Stomach (tissue), 9 donors: Measurements from ENCODE around the gene RSU1. TPM values are rescaled to one million over a fixed set of nuclear protein-coding genes. Genes with fewer than 3 reads are reported as not detected.

Source experiments
- DNase-seq, 2 donors: peaks; one replicate each; pipeline versions ENCODE4 v3.0.0 to v3.0.0-alpha.2; 2013 to 2019
- H3K27ac ChIP-seq, 5 donors: fragments of 200-600 bp in 4 of 5; sonication (generic) in 4 of 5; one replicate each; pipeline ENCODE4 v1.5.1; 2013 to 2019; ENCODE audit warnings: mild to moderate bottlenecking in 1 of 5, moderate library complexity in 1 of 5
- H3K27me3 ChIP-seq, 3 donors: fragments of 200-600 bp; sonication (generic); one replicate each; pipeline ENCODE4 v1.5.1; 2017 to 2019; ENCODE audit warnings: mixed run types in 1 of 3
- H3K36me3 ChIP-seq, 4 donors: fragments of 200-600 bp; sonication (generic); 1 replicate in 3 of 4; 2 replicates in 1 of 4; pipeline ENCODE4 v1.5.1; 2016 to 2019
- H3K4me1 ChIP-seq, 4 donors: fragments of 200-600 bp; sonication (generic); one replicate each; pipeline ENCODE4 v1.5.1; 2016 to 2019
- H3K4me3 ChIP-seq, 4 donors: fragments of 200-600 bp; sonication (generic) in 3 of 4; one replicate each; pipeline ENCODE4 v1.5.1; 2016 to 2019; ENCODE audit warnings: mild to moderate bottlenecking in 1 of 4
- H3K9me3 ChIP-seq, 4 donors: fragments of 200-600 bp; sonication (generic); one replicate each; pipeline ENCODE4 v1.5.1; 2016 to 2019
- EP300 ChIP-seq: sonication (generic); formaldehyde crosslinking; IDR thresholded peaks from one replicate; pipeline ENCODE4 v1.6.1; 2017; ENCODE audit warnings: antibody characterized with exemption
- POLR2A ChIP-seq, 4 donors: fragments of 450-650 bp; IDR thresholded peaks; one replicate each; pipeline ENCODE4 v1.6.1; 2016; ENCODE audit warnings: antibody characterized with exemption in 4 of 4, control low read depth in 2 of 4, mild to moderate bottlenecking in 1 of 4, moderate library complexity in 1 of 4
- POLR2AphosphoS5 ChIP-seq, 3 donors: sonication (generic); formaldehyde crosslinking; IDR thresholded peaks; one replicate each; pipeline ENCODE4 v1.6.1; 2016; ENCODE audit warnings: antibody characterized with exemption in 3 of 3
- WGBS, 5 donors: extraction: QIAGEN DNeasy Blood & Tissue Kit in 3 of 5; methylation state at CpG; one replicate each; pipeline versions ENCODE4 v1.1.5 to v1.1.7; 2013 to 2018; 5-methylcytosine and 5-hydroxymethylcytosine counted together
- intact Hi-C: fragments of 100-400 bp; cut with DNase I; formaldehyde crosslinking; loops from one replicate; pipeline ENCODE4 v1.15.1; 2023; ENCODE audit warnings: low total_unique reads
- polyA plus RNA-seq, 3 donors: library from polyadenylated mRNA; stranded (reverse); fragments of 200-250 nt; gene quantifications; one replicate each; pipeline ENCODE4 v1.2.3, GENCODE V29; 2013
- total RNA-seq, 5 donors: library from RNA; depleted of rRNA; stranded (reverse); fragments of >200 nt; gene quantifications; one replicate each; pipeline versions ENCODE4 v1.1.0 to v1.2.3, GENCODE V29; 2014 to 2016
- TF ChIP-seq, protein P1 (sequence below), 7 experiments: fragments of 450-650 bp in 4 of 7; fragments of 200-600 bp in 3 of 7; sonication (generic) in 3 of 7; IDR thresholded peaks; one replicate each; pipeline ENCODE4 v1.5.1; 2016 to 2019; ENCODE audit warnings: antibody characterized with exemption in 7 of 7, control low read depth in 2 of 7, mild to moderate bottlenecking in 1 of 7
- donor health status: healthy with polysubstance abuse.
- donor health status: Bipolar disorder and iron deficiency.
- donor health status: healthy.

RSU1 gene
- total and polyA plus RNA-seq, 8 donors, result 8.7 to 43.8 (median 40.4) TPM

DNA sequence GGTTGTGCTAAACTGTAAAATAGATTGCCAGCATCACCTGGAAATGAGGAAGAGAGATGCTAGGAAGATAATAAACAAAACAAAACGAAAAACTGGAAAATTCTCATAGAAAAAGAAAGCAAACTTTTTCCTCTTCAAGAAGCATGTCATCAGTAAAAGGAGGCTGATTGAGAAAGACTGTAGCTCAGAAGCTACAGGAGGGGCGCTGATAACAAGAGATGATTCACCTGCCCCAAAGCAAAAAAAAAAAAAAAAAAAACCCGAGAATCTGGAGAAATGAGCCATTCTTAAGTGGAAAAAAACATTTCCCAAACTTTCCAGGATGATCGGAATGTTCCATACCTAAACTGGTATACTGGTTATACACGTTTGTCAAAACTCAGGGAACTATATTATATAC is 165.1 kb downstream of the RSU1 start:
- intact Hi-C loops, result no loop called here
- no peaks in the 10 kb centered on the region for H3K9me3 ChIP-seq
- 82 to 92% (median 86%) methylated on average over 5 of the region's 5 CpGs for WGBS, 5 donors
- DNase-seq, result no peak
- no peak overlapping the region for H3K4me3 ChIP-seq
- no peak overlapping the region for H3K27ac ChIP-seq
- no peaks in the 10 kb centered on the region for H3K27me3 ChIP-seq
- peaks cover 0 to 6% (median 0%) of the 10 kb centered on the region in 4 donors for H3K4me1 ChIP-seq
- TF ChIP-seq, protein P1, sequence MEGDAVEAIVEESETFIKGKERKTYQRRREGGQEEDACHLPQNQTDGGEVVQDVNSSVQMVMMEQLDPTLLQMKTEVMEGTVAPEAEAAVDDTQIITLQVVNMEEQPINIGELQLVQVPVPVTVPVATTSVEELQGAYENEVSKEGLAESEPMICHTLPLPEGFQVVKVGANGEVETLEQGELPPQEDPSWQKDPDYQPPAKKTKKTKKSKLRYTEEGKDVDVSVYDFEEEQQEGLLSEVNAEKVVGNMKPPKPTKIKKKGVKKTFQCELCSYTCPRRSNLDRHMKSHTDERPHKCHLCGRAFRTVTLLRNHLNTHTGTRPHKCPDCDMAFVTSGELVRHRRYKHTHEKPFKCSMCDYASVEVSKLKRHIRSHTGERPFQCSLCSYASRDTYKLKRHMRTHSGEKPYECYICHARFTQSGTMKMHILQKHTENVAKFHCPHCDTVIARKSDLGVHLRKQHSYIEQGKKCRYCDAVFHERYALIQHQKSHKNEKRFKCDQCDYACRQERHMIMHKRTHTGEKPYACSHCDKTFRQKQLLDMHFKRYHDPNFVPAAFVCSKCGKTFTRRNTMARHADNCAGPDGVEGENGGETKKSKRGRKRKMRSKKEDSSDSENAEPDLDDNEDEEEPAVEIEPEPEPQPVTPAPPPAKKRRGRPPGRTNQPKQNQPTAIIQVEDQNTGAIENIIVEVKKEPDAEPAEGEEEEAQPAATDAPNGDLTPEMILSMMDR (IDR thresholded peaks at IDR 0.05), result no peak
- TF ChIP-seq POLR2AphosphoS5 (IDR thresholded peaks at IDR 0.05) (no peak), POLR2A (IDR thresholded peaks at IDR 0.05) (no peak), EP300 (no peak)
- no peaks in the 10 kb centered on the region for H3K36me3 ChIP-seq

DNA sequence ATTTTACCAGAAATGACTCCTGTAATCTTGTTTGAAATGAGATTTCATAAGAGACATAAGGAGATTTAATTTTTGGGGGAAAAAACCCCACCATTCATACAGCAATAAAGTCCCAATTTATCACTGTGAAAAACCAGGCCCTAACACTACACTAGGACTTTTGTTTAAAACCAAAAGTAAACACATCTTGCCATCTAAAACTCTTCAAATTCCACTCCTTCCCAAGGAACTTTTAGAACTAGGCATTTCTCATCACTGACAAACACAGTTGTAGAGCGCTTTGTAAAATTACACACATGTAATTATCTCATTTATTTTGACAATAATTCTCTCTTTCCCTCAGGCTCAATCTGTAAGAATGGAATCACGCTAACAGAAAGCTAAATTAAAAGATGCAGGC is 167.5 kb downstream of the RSU1 start:
- TF ChIP-seq, protein P1 (IDR thresholded peaks at IDR 0.05), result no peak
- TF ChIP-seq EP300 (no peak), POLR2AphosphoS5 (IDR thresholded peaks at IDR 0.05) (no peak), POLR2A (IDR thresholded peaks at IDR 0.05) (no peak)
- intact Hi-C loops, result no loop called here
- peaks cover 0 to 6% (median under 1%) of the 10 kb centered on the region in 4 donors for H3K4me1 ChIP-seq
- H3K36me3 ChIP-seq, result no peaks in the 10 kb centered on the region
- H3K4me3 ChIP-seq, result no peak overlapping the region
- no peaks in the 10 kb centered on the region for H3K9me3 ChIP-seq
- DNase-seq, result no peak
- H3K27ac ChIP-seq, result no peak overlapping the region
- no peaks in the 10 kb centered on the region for H3K27me3 ChIP-seq
- WGBS, 5 donors, result 67 to 87% (median 79%) methylated on average over 2 of the region's 2 CpGs

DNA sequence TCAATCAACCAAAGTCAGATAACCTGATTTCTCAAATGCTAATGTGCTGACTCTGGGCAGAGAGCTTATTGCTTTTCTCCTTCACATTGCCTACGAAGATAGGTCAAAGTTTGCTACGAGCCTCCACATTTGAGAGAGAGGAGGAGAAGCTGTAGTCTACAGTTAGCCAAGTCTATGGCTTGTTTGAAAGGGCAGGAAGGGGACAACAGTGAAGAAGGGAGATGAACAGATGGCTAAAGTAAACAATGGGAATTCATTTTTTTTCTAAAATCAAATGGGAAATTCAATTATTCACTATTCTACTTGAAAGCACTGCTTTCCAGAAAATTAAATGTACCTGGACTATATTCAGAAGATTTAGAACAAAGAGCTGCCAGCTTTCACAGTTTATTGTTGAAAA is 168.9 kb downstream of the RSU1 start:
- intact Hi-C loops, result no loop called here
- no peak overlapping the region for H3K27ac ChIP-seq
- H3K4me1 ChIP-seq, result peaks cover 0 to 6% (median 3%) of the 10 kb centered on the region in 4 donors
- no peaks in the 10 kb centered on the region for H3K36me3 ChIP-seq
- H3K27me3 ChIP-seq, result no peaks in the 10 kb centered on the region
- no peak for DNase-seq
- no peaks in the 10 kb centered on the region for H3K9me3 ChIP-seq
- no peak overlapping the region for H3K4me3 ChIP-seq
- TF ChIP-seq POLR2AphosphoS5 (IDR thresholded peaks at IDR 0.05), result no peak
- WGBS, 5 donors, result 79 to 92% (median 85%) methylated on average over 2 of the region's 2 CpGs

DNA sequence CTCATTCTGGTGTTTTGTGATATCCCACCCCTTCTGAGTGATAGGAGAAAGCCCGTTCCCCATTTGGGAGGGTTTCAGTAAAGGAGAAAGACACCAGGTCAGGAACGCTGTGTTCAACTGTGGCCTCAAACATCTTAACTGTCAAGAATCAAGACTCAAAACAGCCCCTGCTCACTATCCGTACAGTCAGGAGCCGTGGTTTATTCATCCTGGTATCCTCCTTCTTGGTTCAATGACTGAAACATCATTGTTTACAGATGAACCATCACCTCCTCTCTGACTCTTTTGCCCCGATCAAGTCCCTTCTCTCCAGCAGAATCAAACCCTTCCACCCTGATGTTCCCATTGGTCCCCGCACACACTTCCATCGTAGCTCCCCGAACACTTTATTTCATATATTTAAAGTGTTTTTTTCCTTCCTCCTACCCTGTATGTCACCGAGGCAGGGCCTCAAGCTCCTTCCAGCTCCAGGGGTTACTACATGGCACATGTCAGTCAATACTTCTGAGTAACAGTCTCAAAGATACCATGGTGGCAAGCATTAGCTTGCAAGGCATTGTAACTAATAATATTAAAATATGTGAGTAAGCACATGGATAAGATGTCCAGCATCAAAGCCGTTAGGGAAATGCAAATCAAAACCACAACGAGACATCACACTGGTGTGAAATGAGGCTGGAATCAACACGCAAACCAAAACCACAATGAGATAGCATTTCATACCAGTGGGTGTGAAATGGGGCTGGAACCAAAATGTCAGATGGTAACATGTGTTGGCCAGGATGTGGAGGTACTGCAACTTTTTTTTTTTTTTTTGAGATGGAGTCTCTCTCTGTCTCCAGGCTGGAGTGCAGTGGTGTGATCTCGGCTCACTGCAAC is 170.8 kb downstream of the RSU1 start:
- intact Hi-C loops, result no loop called here
- DNase-seq, result no peak

More for the DNA sequence above, 170.8 kb downstream of the RSU1 start:
- Histone ChIP-seq H3K36me3 (no peaks in the 10 kb centered on the region), H3K27ac (no peak overlapping the region), H3K9me3 (no peaks in the 10 kb centered on the region), H3K4me3 (no peak overlapping the region), H3K27me3 (no peaks in the 10 kb centered on the region), H3K4me1 (peaks cover 0 to 6% (median 3%) of the 10 kb centered on the region in 4 donors)
- TF ChIP-seq, protein P1 (IDR thresholded peaks at IDR 0.05), result no peak
- TF ChIP-seq EP300, result no peak
- 89 to 93% (median 91%) methylated on average over 13 of the region's 13 CpGs for WGBS, 5 donors
